HepG2 (cell line): ENCODE measurements around the gene SLX9.

ENCODE experiments used
- TCF7 ChIP-seq: sonication (generic); IDR thresholded peaks from 2 replicates; pipeline ENCODE4 v1.6.1; 2016; ENCODE audit warnings: antibody characterized with exemption, low read depth
- TF ChIP-seq, protein P1 (sequence below): fragments of 450-650 bp; IDR thresholded peaks from 2 replicates; pipeline ENCODE4 v1.6.1; 2017; ENCODE audit warnings: mild to moderate bottlenecking

DNA sequence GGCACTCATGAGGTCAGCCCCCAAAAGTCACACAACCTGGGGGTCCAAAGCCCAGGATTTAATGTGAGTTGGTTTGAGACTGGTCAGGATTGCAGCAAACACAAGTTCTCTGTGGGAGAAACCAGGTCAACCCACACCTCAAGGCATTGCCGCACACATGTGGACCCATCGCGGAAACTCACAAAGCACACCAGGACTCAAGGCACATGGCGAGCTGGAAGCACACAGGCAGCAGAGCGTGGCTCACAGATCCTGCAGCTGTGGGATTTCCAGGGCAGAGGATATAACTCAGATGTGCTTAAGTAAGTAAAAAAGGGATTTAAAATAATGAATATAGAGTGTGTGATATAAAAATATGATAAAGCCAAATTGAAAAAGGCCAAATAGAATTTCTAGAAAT lies 82.9 kb downstream of the SLX9 start:
- TF ChIP-seq TCF7, result no peak
- TF ChIP-seq, protein P1, sequence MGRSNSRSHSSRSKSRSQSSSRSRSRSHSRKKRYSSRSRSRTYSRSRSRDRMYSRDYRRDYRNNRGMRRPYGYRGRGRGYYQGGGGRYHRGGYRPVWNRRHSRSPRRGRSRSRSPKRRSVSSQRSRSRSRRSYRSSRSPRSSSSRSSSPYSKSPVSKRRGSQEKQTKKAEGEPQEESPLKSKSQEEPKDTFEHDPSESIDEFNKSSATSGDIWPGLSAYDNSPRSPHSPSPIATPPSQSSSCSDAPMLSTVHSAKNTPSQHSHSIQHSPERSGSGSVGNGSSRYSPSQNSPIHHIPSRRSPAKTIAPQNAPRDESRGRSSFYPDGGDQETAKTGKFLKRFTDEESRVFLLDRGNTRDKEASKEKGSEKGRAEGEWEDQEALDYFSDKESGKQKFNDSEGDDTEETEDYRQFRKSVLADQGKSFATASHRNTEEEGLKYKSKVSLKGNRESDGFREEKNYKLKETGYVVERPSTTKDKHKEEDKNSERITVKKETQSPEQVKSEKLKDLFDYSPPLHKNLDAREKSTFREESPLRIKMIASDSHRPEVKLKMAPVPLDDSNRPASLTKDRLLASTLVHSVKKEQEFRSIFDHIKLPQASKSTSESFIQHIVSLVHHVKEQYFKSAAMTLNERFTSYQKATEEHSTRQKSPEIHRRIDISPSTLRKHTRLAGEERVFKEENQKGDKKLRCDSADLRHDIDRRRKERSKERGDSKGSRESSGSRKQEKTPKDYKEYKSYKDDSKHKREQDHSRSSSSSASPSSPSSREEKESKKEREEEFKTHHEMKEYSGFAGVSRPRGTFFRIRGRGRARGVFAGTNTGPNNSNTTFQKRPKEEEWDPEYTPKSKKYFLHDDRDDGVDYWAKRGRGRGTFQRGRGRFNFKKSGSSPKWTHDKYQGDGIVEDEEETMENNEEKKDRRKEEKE, result no peak
